Body of pancreas (tissue), 4 donors: ENCODE data around the gene ROBO2. TPM values are rescaled to one million over a fixed set of nuclear protein-coding genes. Genes with fewer than 3 reads are reported as not detected.

Source experiments
- ATAC-seq: fragments of 150-250 bp; one replicate; pipeline ENCODE4 v1.9.1; 2016
- DNase-seq, 4 donors: peaks; one replicate each; pipeline ENCODE4 v3.0.0-alpha.2; 2019
- H3K27ac ChIP-seq, 4 donors: fragments of 200-600 bp; sonication (generic); 1 replicate in 3 of 4; 2 replicates in 1 of 4; pipeline versions ENCODE4 v1.5.1 to v1.6.1; 2016 to 2019; ENCODE audit warnings: mild to moderate bottlenecking in 1 of 4, mixed read lengths in 1 of 4, moderate library complexity in 1 of 4
- H3K27me3 ChIP-seq, 2 donors: fragments of 200-600 bp; sonication (generic); one replicate each; pipeline ENCODE4 v1.6.0; 2016; ENCODE audit warnings: mild to moderate bottlenecking in 1 of 2
- H3K36me3 ChIP-seq, 2 donors: fragments of 200-600 bp; sonication (generic); replicated peaks in 1 of 2; 2 replicates each; pipeline ENCODE4 v1.5.1; 2016; ENCODE audit warnings: low read depth in 2 of 2; ENCODE audit not compliant: insufficient read depth in 1 of 2
- H3K4me1 ChIP-seq: fragments of 200-600 bp; sonication (generic); one replicate; pipeline ENCODE4 v1.6.0; 2016
- H3K4me3 ChIP-seq, 2 donors: fragments of 200-600 bp; sonication (generic); 1 replicate in 1 of 2; 2 replicates in 1 of 2; pipeline ENCODE4 v1.5.1; 2016 to 2019
- H3K9me3 ChIP-seq, 3 donors: fragments of 200-600 bp; sonication (generic); 1 replicate in 2 of 3; 2 replicates in 1 of 3; pipeline ENCODE4 v1.5.1; 2016
- CTCF ChIP-seq, 7 experiments: fragments of 450-650 bp in 4 of 7; fragments of 200-600 bp in 3 of 7; sonication (generic) in 3 of 7; IDR thresholded peaks; one replicate each; pipeline ENCODE4 v1.5.1; 2016 to 2019; ENCODE audit warnings: antibody characterized with exemption in 7 of 7
- POLR2A ChIP-seq, 3 donors: fragments of 450-650 bp; IDR thresholded peaks; one replicate each; pipeline ENCODE4 v1.6.1; 2016; ENCODE audit warnings: antibody characterized with exemption in 3 of 3, mild to moderate bottlenecking in 2 of 3
- WGBS, 2 donors: methylation state at CpG; one replicate each; pipeline ENCODE4 v1.1.5; 2017; 5-methylcytosine and 5-hydroxymethylcytosine counted together
- intact Hi-C: fragments of 100-400 bp; cut with DNase I; formaldehyde crosslinking; loops from one replicate; pipeline ENCODE4 v1.15.1; 2023
- total RNA-seq, 2 donors: library from RNA; depleted of rRNA; stranded (reverse); fragments of >200 nt; gene quantifications; one replicate each; pipeline ENCODE4 v1.1.0, GENCODE V29; 2016

The ROBO2 gene
- total RNA-seq, 2 donors from 2014 or later, result 1.3 to 3.0 TPM

GRCh38 chr3:77254967-77255831 is 215.3 kb downstream of the ROBO2 start:
- H3K9me3 ChIP-seq, result no peaks in the 10 kb centered on the region
- DNase-seq, result peak; percentile 50 to 70 (median 53)
- H3K36me3 ChIP-seq, result no peaks in the 10 kb centered on the region
- H3K27ac ChIP-seq, result no peak overlapping the region
- TF ChIP-seq CTCF (IDR thresholded peaks at IDR 0.05) (peak; percentile 50 to 85 (median 70)), POLR2A (IDR thresholded peaks at IDR 0.05) (no peak)
- intact Hi-C loops, result loop anchor here (10.0 kb wide), 1 partner anchor 210 kb away; the partner anchor contains the start of gene ROBO2
- no peak overlapping the region for H3K4me3 ChIP-seq
- H3K4me1 ChIP-seq, result no peaks in the 10 kb centered on the region
- no peaks in the 10 kb centered on the region for H3K27me3 ChIP-seq
- WGBS, 2 donors, result 47 to 52% methylated on average over 3 of the region's 3 CpGs
- ATAC-seq, result peak; percentile 89

GRCh38 chr3:77256584-77257503 is 216.9 kb downstream of the ROBO2 start:
- DNase-seq (no peak), ATAC-seq (no peak)
- no peak overlapping the region for H3K27ac ChIP-seq
- TF ChIP-seq POLR2A (IDR thresholded peaks at IDR 0.05) (no peak), CTCF (IDR thresholded peaks at IDR 0.05) (no peak)
- H3K4me1 ChIP-seq, result no peaks in the 10 kb centered on the region
- no peak overlapping the region for H3K4me3 ChIP-seq
- H3K36me3 ChIP-seq, result no peaks in the 10 kb centered on the region
- H3K9me3 ChIP-seq, result no peaks in the 10 kb centered on the region
- no peaks in the 10 kb centered on the region for H3K27me3 ChIP-seq
- 49 to 50% methylated on average over 9 of the region's 9 CpGs for WGBS, 2 donors
- intact Hi-C loops, result loop anchor here (10.0 kb wide), 1 partner anchor 212 kb away; the partner anchor contains the start of gene ROBO2

GRCh38 chr3:77259694-77260093 is 219.8 kb downstream of the ROBO2 start:
- Histone ChIP-seq H3K9me3 (no peaks in the 10 kb centered on the region), H3K27ac (no peak overlapping the region), H3K27me3 (no peaks in the 10 kb centered on the region), H3K36me3 (no peaks in the 10 kb centered on the region), H3K4me1 (no peaks in the 10 kb centered on the region), H3K4me3 (no peak overlapping the region)
- WGBS, 2 donors, result 63 to 68% methylated on average over 6 of the region's 6 CpGs
- intact Hi-C loops, result loop anchor here (10.0 kb wide), 1 partner anchor 215 kb away; the partner anchor contains the start of gene ROBO2
- TF ChIP-seq POLR2A (IDR thresholded peaks at IDR 0.05), result no peak
- no peak for TF ChIP-seq CTCF (IDR thresholded peaks at IDR 0.05)
- ATAC-seq (no peak), DNase-seq (no peak)

GRCh38 chr3:77262361-77262760 is 222.5 kb downstream of the ROBO2 start:
- TF ChIP-seq CTCF (IDR thresholded peaks at IDR 0.05) (no peak), POLR2A (IDR thresholded peaks at IDR 0.05) (no peak)

More at GRCh38 chr3:77262361-77262760, 222.5 kb downstream of the ROBO2 start:
- H3K36me3 ChIP-seq, result no peaks in the 10 kb centered on the region
- 88 to 96% methylated on average over 2 of the region's 2 CpGs for WGBS, 2 donors
- no peaks in the 10 kb centered on the region for H3K9me3 ChIP-seq
- no peak overlapping the region for H3K4me3 ChIP-seq
- no peak overlapping the region for H3K27ac ChIP-seq
- no peaks in the 10 kb centered on the region for H3K4me1 ChIP-seq
- H3K27me3 ChIP-seq, result no peaks in the 10 kb centered on the region
- DNase-seq, result no peak
- intact Hi-C loops, result no loop called here
- ATAC-seq, result no peak
